K562 (cell line): ENCODE results near the gene DNAAF8. TPM values are rescaled to one million over a fixed set of nuclear protein-coding genes. Genes with fewer than 3 reads are reported as not detected.

Source experiments
- BDP1 ChIP-seq: IDR thresholded peaks from 3 replicates; pipeline ENCODE4 v1.6.1; 2011; ENCODE audit not compliant: insufficient read length, insufficient read depth
- BRD9 ChIP-seq: fragments of 450-650 bp; IDR thresholded peaks from 2 replicates; pipeline ENCODE4 v1.6.1; 2018; ENCODE audit warnings: low read depth; ENCODE audit not compliant: partially characterized antibody
- CXXC5 ChIP-seq: fragments of 250-450 bp; sonication (Bioruptor Pico); IDR thresholded peaks from 2 replicates; pipeline ENCODE4 v1.8.0; 2022; ENCODE audit warnings: inconsistent platforms, mild to moderate bottlenecking, moderate library complexity
- KDM4B ChIP-seq, 2 experiments: fragments of 450-650 bp in 1 of 2; sonication (generic) in 1 of 2; IDR thresholded peaks; 2 replicates each; pipeline ENCODE4 v1.6.1; 2016 to 2017; ENCODE audit warnings: borderline replicate concordance in 2 of 2, antibody characterized with exemption in 1 of 2, low read depth in 1 of 2, mild to moderate bottlenecking in 1 of 2
- KLF6 ChIP-seq: fragments of 250-450 bp; sonication (Bioruptor Pico); IDR thresholded peaks from 2 replicates; pipeline ENCODE4 v1.4.0; 2020; ENCODE audit warnings: mild to moderate bottlenecking, moderate library complexity, borderline replicate concordance
- NFYB ChIP-seq: IDR thresholded peaks from 2 replicates; pipeline ENCODE4 v1.6.1; 2011; ENCODE audit warnings: mild to moderate bottlenecking, moderate library complexity; ENCODE audit not compliant: insufficient read length; ENCODE audit errors: extremely low read depth
- RB1 ChIP-seq: fragments of 450-650 bp; IDR thresholded peaks from 2 replicates; pipeline ENCODE4 v1.6.1; 2017; ENCODE audit warnings: low read depth, mild to moderate bottlenecking
- RFX7 ChIP-seq: fragments of 250-450 bp; sonication (Bioruptor Pico); IDR thresholded peaks from 2 replicates; pipeline ENCODE4 v1.5.1; 2021; ENCODE audit warnings: mild to moderate bottlenecking
- XRCC5 ChIP-seq: fragments of 200-400 bp; formaldehyde crosslinking; IDR thresholded peaks from 2 replicates; pipeline ENCODE4 v1.6.1; 2017; ENCODE audit warnings: low read depth, mild to moderate bottlenecking, low read length
- ZBTB17 ChIP-seq: fragments of 450-650 bp; formaldehyde crosslinking; IDR thresholded peaks from 2 replicates; pipeline ENCODE4 v1.4.0; 2020; ENCODE audit warnings: mild to moderate bottlenecking
- polyA plus RNA-seq, 8 experiments: library from polyadenylated mRNA; depleted of rRNA in 4 of 8; stranded (reverse) in 5 of 8; unstranded in 3 of 8; fragments of >200 nt; fragmentation: Nextera tagmentation in 2 of 8; fragmentation: Illumina TruSeq in 1 of 8; extraction: Ambion mirVana in 2 of 8; extraction: Trizol in 1 of 8; gene quantifications; 2 replicates each; pipeline versions ENCODE4 v1.2.1 to v1.2.3, GENCODE V29; 2011 to 2014; ENCODE audit warnings: inconsistent platforms in 1 of 8, missing spikeins in 1 of 8
- total RNA-seq, 7 experiments: library from RNA; depleted of rRNA in 6 of 7; stranded (reverse); fragments of >200 nt in 6 of 7; fragmentation: Illumina TruSeq in 2 of 7; extraction: Trizol in 2 of 7; gene quantifications; 2 replicates each; pipeline versions ENCODE4 v1.2.1 to v1.2.3, GENCODE V29; 2011 to 2021; ENCODE audit warnings: low replicate concordance in 1 of 7
- TF ChIP-seq, protein P1 (sequence below): fragments of 450-650 bp; IDR thresholded peaks from 2 replicates; pipeline ENCODE4 v1.6.1; 2018; ENCODE audit not compliant: partially characterized antibody
- TF ChIP-seq, protein P2 (sequence below), 2 experiments: fragments of 450-650 bp; IDR thresholded peaks; 2 replicates each; pipeline ENCODE4 v1.6.1; 2016
- TF ChIP-seq, protein P3 (sequence below): sonication (generic); formaldehyde crosslinking; IDR thresholded peaks from 2 replicates; pipeline ENCODE4 v1.8.0; 2022; ENCODE audit warnings: missing genetic modification reagents, mild to moderate bottlenecking, moderate library complexity, borderline replicate concordance
- TF ChIP-seq, protein P4 (sequence below): conservative IDR thresholded peaks from 2 replicates; pipeline ENCODE4 v1.6.1; 2011; ENCODE audit warnings: low read depth, mild to moderate bottlenecking, low read length; ENCODE audit not compliant: control insufficient read depth
- TF ChIP-seq, protein P5 (sequence below): fragments of 250-450 bp; sonication (Bioruptor Pico); IDR thresholded peaks from 2 replicates; pipeline ENCODE4 v1.8.0; 2022; ENCODE audit warnings: inconsistent platforms, mild to moderate bottlenecking, moderate library complexity, borderline replicate concordance

Gene DNAAF8
- total and polyA plus RNA-seq, 9 of the 15 experiments (the other 6 are each of a cell fraction or from before 2014, with no cell fraction given): 0.04 to 0.12 (median 0.10) TPM; not detected in 6

DNA sequence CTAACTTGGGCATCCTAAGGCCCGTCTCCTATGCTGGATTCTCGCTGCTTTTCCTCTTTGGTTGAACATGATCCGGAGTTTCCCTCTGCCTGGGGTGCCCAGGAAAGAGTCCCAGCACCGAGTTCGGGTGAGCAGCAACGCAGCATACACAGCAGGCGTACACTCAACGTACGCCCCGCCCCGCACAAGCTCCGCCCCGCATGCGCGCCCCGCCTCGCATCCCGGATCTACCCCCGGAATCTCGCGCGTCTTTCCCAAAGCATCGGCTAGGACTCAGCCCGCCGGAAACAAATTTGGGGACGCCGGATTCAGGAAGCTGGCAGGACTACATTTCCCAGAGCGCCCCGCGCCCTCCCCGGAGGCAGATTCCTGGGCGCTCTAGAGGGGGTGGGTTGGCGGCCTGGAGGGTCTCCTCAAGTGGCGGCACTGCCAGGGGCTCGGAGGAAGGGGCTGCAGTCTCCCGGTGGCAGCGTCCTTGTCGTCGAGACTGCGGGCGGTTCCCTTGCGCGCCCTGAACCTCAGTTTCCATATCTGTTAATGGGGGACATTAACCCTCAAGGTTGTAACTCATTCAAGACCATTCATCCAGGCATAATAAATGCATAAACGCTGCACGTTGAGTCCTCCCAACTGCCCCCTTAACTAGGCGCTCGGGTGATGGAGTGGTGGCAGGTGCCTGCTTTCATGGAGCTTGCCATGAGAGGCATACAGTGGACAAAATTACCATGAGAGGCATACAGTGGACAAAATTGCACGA lies 34.4 kb downstream of the DNAAF8 start (continued):
- TF ChIP-seq, protein P1, sequence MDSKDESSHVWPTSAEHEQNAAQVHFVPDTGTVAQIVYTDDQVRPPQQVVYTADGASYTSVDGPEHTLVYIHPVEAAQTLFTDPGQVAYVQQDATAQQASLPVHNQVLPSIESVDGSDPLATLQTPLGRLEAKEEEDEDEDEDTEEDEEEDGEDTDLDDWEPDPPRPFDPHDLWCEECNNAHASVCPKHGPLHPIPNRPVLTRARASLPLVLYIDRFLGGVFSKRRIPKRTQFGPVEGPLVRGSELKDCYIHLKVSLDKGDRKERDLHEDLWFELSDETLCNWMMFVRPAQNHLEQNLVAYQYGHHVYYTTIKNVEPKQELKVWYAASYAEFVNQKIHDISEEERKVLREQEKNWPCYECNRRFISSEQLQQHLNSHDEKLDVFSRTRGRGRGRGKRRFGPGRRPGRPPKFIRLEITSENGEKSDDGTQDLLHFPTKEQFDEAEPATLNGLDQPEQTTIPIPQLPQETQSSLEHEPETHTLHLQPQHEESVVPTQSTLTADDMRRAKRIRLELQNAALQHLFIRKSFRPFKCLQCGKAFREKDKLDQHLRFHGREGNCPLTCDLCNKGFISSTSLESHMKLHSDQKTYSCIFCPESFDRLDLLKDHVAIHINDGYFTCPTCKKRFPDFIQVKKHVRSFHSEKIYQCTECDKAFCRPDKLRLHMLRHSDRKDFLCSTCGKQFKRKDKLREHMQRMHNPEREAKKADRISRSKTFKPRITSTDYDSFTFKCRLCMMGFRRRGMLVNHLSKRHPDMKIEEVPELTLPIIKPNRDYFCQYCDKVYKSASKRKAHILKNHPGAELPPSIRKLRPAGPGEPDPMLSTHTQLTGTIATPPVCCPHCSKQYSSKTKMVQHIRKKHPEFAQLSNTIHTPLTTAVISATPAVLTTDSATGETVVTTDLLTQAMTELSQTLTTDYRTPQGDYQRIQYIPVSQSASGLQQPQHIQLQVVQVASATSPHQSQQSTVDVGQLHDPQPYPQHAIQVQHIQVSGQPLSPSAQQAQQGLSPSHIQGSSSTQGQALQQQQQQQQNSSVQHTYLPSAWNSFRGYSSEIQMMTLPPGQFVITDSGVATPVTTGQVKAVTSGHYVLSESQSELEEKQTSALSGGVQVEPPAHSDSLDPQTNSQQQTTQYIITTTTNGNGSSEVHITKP: peak; percentile 46
- TF ChIP-seq RFX7 (CRISPR knock-in tag) (no peak), BDP1 (no peak), RB1 (peak; percentile 55; the same call in 1 of the 2 replicates), BRD9 (peak; percentile 5), CXXC5 (CRISPR knock-in tag) (peak; percentile 76), ZBTB17 (CRISPR knock-in tag) (no peak), KLF6 (no peak), NFYB (no peak), KDM4B (IDR thresholded peaks at IDR 0.05; ENCODE audit: borderline replicate concordance in 2 of 2, low read depth in 1 of 2) (peak in 1 of 2 experiments; percentile 73; a peak in 1 of 4 replicates), XRCC5 (no peak)
- TF ChIP-seq, protein P2, sequence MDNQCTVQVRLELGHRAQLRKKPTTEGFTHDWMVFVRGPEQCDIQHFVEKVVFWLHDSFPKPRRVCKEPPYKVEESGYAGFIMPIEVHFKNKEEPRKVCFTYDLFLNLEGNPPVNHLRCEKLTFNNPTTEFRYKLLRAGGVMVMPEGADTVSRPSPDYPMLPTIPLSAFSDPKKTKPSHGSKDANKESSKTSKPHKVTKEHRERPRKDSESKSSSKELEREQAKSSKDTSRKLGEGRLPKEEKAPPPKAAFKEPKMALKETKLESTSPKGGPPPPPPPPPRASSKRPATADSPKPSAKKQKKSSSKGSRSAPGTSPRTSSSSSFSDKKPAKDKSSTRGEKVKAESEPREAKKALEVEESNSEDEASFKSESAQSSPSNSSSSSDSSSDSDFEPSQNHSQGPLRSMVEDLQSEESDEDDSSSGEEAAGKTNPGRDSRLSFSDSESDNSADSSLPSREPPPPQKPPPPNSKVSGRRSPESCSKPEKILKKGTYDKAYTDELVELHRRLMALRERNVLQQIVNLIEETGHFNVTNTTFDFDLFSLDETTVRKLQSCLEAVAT (IDR thresholded peaks at IDR 0.05): no peak
- TF ChIP-seq, protein P3, sequence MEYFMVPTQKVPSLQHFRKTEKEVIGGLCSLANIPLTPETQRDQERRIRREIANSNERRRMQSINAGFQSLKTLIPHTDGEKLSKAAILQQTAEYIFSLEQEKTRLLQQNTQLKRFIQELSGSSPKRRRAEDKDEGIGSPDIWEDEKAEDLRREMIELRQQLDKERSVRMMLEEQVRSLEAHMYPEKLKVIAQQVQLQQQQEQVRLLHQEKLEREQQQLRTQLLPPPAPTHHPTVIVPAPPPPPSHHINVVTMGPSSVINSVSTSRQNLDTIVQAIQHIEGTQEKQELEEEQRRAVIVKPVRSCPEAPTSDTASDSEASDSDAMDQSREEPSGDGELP: peak; percentile 35; the same call in 1 of the 2 replicates
- TF ChIP-seq, protein P4, sequence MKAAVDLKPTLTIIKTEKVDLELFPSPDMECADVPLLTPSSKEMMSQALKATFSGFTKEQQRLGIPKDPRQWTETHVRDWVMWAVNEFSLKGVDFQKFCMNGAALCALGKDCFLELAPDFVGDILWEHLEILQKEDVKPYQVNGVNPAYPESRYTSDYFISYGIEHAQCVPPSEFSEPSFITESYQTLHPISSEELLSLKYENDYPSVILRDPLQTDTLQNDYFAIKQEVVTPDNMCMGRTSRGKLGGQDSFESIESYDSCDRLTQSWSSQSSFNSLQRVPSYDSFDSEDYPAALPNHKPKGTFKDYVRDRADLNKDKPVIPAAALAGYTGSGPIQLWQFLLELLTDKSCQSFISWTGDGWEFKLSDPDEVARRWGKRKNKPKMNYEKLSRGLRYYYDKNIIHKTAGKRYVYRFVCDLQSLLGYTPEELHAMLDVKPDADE: peak; percentile 86; the same call in 1 of the 2 replicates
- TF ChIP-seq, protein P5, sequence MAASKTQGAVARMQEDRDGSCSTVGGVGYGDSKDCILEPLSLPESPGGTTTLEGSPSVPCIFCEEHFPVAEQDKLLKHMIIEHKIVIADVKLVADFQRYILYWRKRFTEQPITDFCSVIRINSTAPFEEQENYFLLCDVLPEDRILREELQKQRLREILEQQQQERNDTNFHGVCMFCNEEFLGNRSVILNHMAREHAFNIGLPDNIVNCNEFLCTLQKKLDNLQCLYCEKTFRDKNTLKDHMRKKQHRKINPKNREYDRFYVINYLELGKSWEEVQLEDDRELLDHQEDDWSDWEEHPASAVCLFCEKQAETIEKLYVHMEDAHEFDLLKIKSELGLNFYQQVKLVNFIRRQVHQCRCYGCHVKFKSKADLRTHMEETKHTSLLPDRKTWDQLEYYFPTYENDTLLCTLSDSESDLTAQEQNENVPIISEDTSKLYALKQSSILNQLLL (CRISPR knock-in tag): no peak
